Mesothelial cell of epicardium (in vitro differentiated cells): Measurements from ENCODE around the gene ROBO2. TPM values are rescaled to one million over a fixed set of nuclear protein-coding genes. Genes with fewer than 3 reads are reported as not detected.

Source experiments
- DNase-seq, 2 experiments: peaks; one replicate each; pipeline ENCODE4 v3.0.0; 2021; ENCODE audit warnings: low spot score in 2 of 2; ENCODE audit not compliant: unreplicated experiment in 2 of 2
- H3K27ac Mint-ChIP-seq: 2 replicates; pipeline ENCODE4 v1.8.0; 2021; ENCODE audit warnings: mixed read lengths
- H3K27me3 Mint-ChIP-seq: 2 replicates; pipeline ENCODE4 v1.8.0; 2021; ENCODE audit warnings: low read depth, mixed read lengths
- H3K36me3 Mint-ChIP-seq: 2 replicates; pipeline ENCODE4 v1.8.0; 2021; ENCODE audit warnings: mixed read lengths
- H3K4me1 Mint-ChIP-seq: 2 replicates; pipeline ENCODE4 v1.8.0; 2021; ENCODE audit warnings: mixed read lengths
- H3K4me3 Mint-ChIP-seq: 2 replicates; pipeline ENCODE4 v1.8.0; 2021; ENCODE audit warnings: mild to moderate bottlenecking, moderate library complexity, mixed read lengths
- H3K9me3 Mint-ChIP-seq: 2 replicates; pipeline ENCODE4 v1.8.0; 2021; ENCODE audit warnings: mixed read lengths
- total RNA-seq: library from RNA; stranded (reverse); gene quantifications from 3 replicates; pipeline ENCODE4 v1.2.1, GENCODE V29; 2021
- TF ChIP-seq, protein P1 (sequence below): fragments of 200-600 bp; sonication (generic); IDR thresholded peaks from one replicate; pipeline ENCODE4 v1.5.0; 2021; ENCODE audit warnings: antibody characterized with exemption; ENCODE audit not compliant: unreplicated experiment

Gene ROBO2
- total RNA-seq, 1 donor from 2014 or later, result 82.3 TPM

DNA sequence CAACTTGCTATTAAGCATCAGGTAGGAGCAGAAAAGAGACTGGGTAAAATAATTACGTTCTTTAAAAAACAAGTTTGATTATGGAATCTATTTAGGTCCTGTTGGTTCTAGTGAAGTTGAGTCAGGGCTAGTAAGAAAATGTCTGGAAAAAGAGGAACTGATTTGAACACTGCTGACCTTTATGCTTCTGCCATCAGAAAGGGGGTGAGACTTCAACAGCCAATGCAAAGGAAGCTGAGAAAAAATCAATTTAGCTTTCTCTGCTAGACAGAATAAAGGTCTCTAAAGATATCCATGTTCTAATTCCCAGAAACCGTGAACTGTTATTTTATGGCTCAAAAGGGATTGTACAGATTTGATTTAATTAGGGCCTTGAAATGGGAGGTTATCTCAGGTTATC is 157.5 kb downstream of the ROBO2 start:
- TF ChIP-seq, protein P1, sequence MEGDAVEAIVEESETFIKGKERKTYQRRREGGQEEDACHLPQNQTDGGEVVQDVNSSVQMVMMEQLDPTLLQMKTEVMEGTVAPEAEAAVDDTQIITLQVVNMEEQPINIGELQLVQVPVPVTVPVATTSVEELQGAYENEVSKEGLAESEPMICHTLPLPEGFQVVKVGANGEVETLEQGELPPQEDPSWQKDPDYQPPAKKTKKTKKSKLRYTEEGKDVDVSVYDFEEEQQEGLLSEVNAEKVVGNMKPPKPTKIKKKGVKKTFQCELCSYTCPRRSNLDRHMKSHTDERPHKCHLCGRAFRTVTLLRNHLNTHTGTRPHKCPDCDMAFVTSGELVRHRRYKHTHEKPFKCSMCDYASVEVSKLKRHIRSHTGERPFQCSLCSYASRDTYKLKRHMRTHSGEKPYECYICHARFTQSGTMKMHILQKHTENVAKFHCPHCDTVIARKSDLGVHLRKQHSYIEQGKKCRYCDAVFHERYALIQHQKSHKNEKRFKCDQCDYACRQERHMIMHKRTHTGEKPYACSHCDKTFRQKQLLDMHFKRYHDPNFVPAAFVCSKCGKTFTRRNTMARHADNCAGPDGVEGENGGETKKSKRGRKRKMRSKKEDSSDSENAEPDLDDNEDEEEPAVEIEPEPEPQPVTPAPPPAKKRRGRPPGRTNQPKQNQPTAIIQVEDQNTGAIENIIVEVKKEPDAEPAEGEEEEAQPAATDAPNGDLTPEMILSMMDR, result no peak
- no peak overlapping the region for H3K27ac Mint-ChIP-seq
- no peaks in the 10 kb centered on the region for H3K36me3 Mint-ChIP-seq
- no peaks in the 10 kb centered on the region for H3K9me3 Mint-ChIP-seq
- no peaks in the 10 kb centered on the region for H3K4me1 Mint-ChIP-seq
- DNase-seq, result no peak
- H3K27me3 Mint-ChIP-seq, result no peaks in the 10 kb centered on the region
- H3K4me3 Mint-ChIP-seq, result no peak overlapping the region

DNA sequence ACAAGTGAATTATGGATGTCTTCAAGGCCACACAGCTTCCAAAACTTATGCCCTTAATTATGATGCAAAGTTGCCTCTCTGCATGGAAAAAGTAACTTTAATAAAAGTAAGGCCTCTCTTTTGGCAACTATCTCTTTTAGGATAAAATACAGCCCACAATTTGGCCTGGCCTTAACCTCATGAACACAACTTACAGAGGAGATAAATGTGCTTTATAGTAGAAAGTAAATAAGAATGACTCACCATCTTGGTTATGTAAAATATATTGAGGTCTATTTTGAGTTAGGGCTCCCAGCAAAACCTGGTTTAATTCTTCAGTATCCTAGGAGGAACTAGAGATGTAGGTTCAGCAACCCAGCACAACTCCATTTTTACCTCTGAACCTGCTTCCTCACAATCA is 164.0 kb downstream of the ROBO2 start:
- TF ChIP-seq, protein P1, result no peak
- no peak overlapping the region for H3K4me3 Mint-ChIP-seq
- H3K36me3 Mint-ChIP-seq, result no peaks in the 10 kb centered on the region
- DNase-seq, result no peak
- H3K27me3 Mint-ChIP-seq, result no peaks in the 10 kb centered on the region
- no peak overlapping the region for H3K27ac Mint-ChIP-seq
- H3K9me3 Mint-ChIP-seq, result no peaks in the 10 kb centered on the region
- peaks cover 14% of the 10 kb centered on the region for H3K4me1 Mint-ChIP-seq

DNA sequence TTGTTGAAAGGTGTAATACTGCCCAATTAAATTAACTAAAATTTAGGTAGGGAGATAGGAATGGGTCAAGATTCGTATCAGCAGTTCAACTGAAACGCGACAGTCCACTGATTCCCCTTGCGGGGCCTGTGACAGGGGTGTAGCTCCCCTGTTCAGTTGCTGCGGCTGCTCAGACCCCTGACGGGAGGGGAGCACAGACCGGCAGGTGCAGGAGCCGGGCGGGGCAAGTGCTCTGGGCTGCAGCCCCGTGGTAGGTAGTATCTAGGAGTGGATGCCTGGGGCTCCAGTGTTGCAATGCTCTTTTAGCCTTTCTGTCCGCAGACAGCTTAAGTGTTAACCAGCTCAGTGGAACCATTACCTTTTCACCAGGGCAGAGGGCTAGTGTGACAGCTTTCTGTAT is 164.9 kb downstream of the ROBO2 start:
- no peak for DNase-seq
- no peaks in the 10 kb centered on the region for H3K9me3 Mint-ChIP-seq
- H3K27me3 Mint-ChIP-seq, result no peaks in the 10 kb centered on the region
- no peaks in the 10 kb centered on the region for H3K36me3 Mint-ChIP-seq
- H3K4me3 Mint-ChIP-seq, result no peak overlapping the region
- H3K4me1 Mint-ChIP-seq, result peaks cover 14% of the 10 kb centered on the region
- no peak overlapping the region for H3K27ac Mint-ChIP-seq
- TF ChIP-seq, protein P1, result no peak

DNA sequence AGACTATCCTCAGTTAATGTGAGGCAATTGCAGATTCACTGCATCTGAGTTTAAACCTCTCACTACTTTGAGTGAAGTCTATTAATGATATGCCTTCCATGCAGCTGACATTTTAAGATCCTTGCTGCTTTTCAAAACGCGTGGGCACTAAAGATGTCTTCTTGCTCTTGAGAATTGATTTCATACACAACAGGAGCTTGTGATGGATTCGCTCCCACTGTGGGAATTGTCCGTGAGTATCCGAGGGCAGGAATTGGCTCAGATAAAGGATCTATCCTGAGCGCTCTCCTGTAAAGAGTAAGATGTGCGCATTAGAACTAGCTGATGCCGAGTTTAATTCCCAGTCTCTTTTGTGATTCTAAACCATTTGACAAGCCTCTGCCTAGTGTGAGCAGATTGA is 167.9 kb downstream of the ROBO2 start:
- H3K36me3 Mint-ChIP-seq, result peaks cover 3% of the 10 kb centered on the region
- H3K4me3 Mint-ChIP-seq, result no peak overlapping the region
- peaks cover 9% of the 10 kb centered on the region for H3K9me3 Mint-ChIP-seq
- TF ChIP-seq, protein P1, result no peak
- no peak overlapping the region for H3K27ac Mint-ChIP-seq
- H3K4me1 Mint-ChIP-seq, result peaks cover 12% of the 10 kb centered on the region
- DNase-seq, result no peak
- no peaks in the 10 kb centered on the region for H3K27me3 Mint-ChIP-seq

DNA sequence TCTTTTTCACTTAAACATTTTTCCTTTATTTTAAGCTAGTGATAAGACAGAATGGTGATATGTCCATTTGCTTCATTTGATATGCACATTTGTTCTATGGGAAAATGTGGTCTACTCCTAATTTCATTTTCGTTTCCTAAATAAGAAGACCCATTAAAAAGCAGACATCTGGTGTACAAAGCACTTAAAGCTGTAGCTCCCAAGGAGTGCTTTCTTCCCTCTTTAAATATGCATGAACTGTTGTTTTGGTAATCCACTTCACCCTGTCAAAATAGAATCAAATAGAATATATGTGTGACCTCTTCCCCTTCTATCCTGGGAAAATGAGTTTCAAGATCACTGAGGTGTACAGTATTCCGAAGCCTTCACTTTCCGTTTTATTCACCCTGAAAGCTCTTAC is 182.8 kb downstream of the ROBO2 start:
- TF ChIP-seq, protein P1, result no peak
- no peak for DNase-seq
- Mint-ChIP-seq H3K36me3 (no peaks in the 10 kb centered on the region), H3K27me3 (no peaks in the 10 kb centered on the region), H3K4me1 (peaks cover 5% of the 10 kb centered on the region), H3K27ac (no peak overlapping the region), H3K4me3 (no peak overlapping the region), H3K9me3 (no peaks in the 10 kb centered on the region)

DNA sequence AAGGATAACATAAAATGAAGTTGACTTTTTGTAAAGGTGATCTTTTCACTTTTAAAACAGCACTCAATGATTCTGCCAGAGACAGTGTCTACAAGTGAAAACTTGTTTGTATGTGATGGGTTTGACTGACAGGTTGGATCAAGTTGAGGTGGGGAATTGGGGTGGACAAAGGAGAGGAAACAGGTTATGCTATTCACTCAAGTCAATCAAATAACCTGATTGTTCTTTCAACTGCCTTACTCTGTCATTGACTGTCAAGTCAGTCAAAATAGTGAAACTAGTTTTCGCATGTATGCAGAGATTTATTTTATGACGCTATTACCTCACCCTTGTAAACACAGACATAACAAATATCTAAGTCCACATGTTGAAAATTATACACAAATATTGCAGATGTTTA is 187.7 kb downstream of the ROBO2 start:
- H3K4me1 Mint-ChIP-seq, result peaks cover 2% of the 10 kb centered on the region
- H3K4me3 Mint-ChIP-seq, result no peak overlapping the region
- TF ChIP-seq, protein P1, result no peak
- H3K27ac Mint-ChIP-seq, result no peak overlapping the region
- H3K27me3 Mint-ChIP-seq, result no peaks in the 10 kb centered on the region
- peaks cover 8% of the 10 kb centered on the region for H3K36me3 Mint-ChIP-seq
- DNase-seq, result no peak
- H3K9me3 Mint-ChIP-seq, result peaks cover 12% of the 10 kb centered on the region
